GM12892 (cell line): ENCODE results near the gene GPR12. TPM values are rescaled to one million over a fixed set of nuclear protein-coding genes. Genes with fewer than 3 reads are reported as not detected.

ENCODE experiments used
- DNase-seq: peaks from one replicate; pipeline ENCODE4 v3.0.0; 2011; ENCODE audit not compliant: insufficient read length
- FAIRE-seq: peaks from 2 replicates; lab custom pipeline; 2011; peaks lifted over from hg19 to GRCh38; lab: Jason Lieb, UNC
- POLR2A ChIP-seq: IDR thresholded peaks from 2 replicates; pipeline ENCODE4 v1.6.1; 2011; ENCODE audit warnings: low read depth, low read length, control low read depth
- POLR2AphosphoS5 ChIP-seq: IDR thresholded peaks from 2 replicates; pipeline ENCODE4 v1.6.1; 2011; ENCODE audit warnings: low read depth, low read length, control low read depth
- TAF1 ChIP-seq: IDR thresholded peaks from 2 replicates; pipeline ENCODE4 v1.6.1; 2011; ENCODE audit warnings: low read depth, mild to moderate bottlenecking, control low read depth, low read length, borderline replicate concordance
- polyA plus RNA-seq: library from polyadenylated mRNA; unstranded; fragments of >200 nt; gene quantifications from one replicate; pipeline ENCODE4 v1.2.1, GENCODE V29; 2012; ENCODE audit warnings: missing spikeins, inconsistent platforms; ENCODE audit not compliant: missing spikeins

GPR12 gene, protein sequence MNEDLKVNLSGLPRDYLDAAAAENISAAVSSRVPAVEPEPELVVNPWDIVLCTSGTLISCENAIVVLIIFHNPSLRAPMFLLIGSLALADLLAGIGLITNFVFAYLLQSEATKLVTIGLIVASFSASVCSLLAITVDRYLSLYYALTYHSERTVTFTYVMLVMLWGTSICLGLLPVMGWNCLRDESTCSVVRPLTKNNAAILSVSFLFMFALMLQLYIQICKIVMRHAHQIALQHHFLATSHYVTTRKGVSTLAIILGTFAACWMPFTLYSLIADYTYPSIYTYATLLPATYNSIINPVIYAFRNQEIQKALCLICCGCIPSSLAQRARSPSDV
- polyA plus RNA-seq, result not detected

DNA sequence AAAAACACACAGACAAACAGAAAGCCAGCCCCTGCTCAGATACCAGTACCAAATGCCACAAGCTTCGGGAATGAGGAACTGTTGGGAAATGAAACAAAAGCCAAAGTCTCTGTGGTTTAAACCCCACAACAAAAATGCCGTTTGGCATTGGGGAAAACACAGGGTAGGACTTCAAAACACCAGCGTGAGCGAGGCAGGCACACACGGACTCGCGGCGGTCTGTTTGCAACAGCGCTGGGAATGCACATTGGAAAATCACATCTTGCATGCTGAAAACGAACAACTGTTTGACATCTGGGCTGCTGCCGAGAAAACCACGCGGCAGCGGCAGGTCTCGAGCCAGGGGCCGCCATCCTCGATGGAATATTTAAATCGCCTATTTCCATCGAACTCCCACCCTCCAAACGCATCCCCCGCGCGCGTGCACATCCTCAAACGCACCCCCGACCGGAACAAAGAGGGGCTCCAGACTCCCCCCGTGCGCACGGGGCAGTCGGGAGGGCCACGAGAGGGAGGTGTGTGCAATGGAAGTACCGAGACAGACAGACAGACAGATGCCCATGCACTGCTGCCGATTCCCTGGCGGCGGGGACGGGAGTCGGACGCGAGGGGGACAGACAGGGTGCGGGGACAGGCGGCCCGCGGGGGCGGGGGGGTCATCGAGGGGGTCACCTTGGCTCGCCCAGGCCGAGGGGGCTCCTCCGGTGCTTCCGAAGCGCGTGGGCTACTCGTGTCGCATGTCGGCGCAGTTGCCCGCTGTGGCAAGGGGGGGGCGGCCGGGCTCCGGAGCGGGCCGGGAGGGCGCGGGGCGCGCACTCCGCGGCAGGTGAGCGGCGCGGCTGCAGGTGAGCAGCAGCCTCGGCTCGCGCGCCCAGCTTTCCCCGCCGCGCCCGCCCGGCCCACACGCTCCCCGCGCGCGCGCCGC, at the start of gene GPR12:
TSS of gene GPR12 (minus strand) at position 880 of the 925 bp plus-strand sequence. CDS start 959 bp downstream, outside the sequence.
- no peak for DNase-seq
- TF ChIP-seq POLR2A (no peak), POLR2AphosphoS5 (no peak), TAF1 (no peak)
- FAIRE-seq, result no peak

DNA sequence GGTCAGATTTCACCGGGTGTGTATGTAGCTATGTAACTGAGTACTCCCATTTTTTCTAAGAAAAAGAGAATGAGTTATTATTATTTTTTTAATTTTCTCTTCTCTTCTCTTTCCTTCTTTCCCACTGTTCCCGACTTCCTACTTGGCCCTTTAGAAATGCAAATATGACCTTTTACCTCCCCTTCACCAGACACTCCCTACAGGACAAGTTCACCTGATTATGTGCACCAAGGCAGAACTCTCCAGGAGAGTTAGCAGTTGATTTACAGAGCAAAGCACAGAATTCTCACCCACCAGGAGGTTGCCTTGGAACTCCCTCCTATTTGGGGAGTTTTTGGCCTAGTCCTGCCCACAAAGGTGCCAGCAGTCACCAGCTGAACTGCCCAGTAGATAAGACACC, 49.5 kb upstream of the GPR12 start:
- TF ChIP-seq TAF1 (no peak), POLR2A (no peak), POLR2AphosphoS5 (no peak)
- DNase-seq (no peak), FAIRE-seq (no peak)

DNA sequence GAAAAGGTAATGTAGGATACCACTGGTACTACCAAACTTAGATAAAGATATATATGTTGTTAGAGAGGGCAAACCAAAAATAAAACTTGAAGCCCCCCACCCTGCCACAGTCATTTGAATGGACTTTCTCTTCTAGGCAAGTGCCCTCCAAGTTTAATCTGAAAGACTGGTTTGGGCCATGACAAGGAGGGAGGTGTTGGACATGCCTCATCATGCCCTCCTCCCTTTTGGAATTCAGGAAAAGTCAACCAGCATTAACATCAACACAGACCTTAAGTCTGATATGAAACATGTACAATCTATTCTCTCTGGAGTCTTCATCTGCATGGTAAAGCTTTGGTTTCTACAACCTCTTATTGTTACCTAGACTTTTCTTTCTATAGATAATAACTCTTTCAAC, 46.3 kb upstream of the GPR12 start:
- no peak for FAIRE-seq
- no peak for DNase-seq
- TF ChIP-seq TAF1, result no peak
- TF ChIP-seq POLR2A, result no peak
- TF ChIP-seq POLR2AphosphoS5, result no peak

DNA sequence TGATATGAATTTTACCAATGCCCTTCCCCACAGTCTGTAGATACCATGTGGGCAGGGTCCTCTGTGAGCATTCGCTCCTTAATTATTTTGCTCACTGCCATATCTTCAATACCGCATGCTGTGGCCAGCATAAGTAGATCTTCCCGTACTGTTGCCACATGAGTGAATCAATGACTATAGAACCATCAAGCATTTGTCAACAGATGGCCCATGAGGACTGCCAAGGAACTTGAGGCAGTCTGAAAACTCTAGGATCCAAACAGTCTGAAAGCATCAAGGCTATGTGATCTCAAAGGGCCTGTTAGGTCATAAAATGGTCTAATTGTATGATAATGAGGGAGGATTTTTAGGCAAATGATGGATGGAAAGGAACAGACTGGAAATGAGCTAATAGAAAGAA, 27.4 kb upstream of the GPR12 start:
- no peak for TF ChIP-seq POLR2A
- no peak for TF ChIP-seq TAF1
- no peak for TF ChIP-seq POLR2AphosphoS5
- DNase-seq (no peak), FAIRE-seq (no peak)

DNA sequence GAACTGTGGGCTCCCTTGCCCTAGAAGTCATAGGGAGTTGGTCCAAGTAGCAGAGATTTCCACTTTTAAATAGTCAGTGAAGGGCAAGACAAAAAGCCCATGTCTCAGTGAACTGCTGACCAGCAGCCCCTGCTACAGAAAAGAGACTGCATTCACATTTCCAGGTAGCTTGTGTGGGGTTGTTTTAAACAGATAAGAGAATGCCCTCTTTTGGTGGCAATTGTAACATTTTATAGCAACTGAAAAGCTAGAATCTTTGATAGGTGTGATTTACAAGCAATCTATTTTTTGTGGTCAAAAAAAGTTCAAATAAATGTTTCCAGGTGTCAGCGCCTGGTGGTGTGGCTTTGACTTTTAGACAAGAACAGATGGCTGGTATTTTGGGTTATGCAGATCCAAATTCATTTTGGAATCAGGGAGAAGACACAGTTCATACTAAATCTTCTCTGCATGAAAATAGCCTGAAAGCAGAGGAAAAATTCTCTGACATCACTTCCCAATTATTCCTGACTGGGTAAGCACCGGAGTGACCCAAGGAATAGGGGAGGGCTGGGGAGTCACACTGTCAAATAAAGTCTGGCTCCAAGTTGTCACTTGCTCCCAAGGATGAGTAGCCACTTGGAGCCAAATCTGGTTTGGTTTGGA, 26.2 kb upstream of the GPR12 start:
- TF ChIP-seq POLR2AphosphoS5 (no peak), POLR2A (no peak), TAF1 (no peak)
- FAIRE-seq (no peak), DNase-seq (no peak)

GRCh38 chr13:26785838-26786630, 25.4 kb upstream of the GPR12 start:
- DNase-seq (no peak), FAIRE-seq (no peak)
- TF ChIP-seq POLR2AphosphoS5 (no peak), TAF1 (no peak), POLR2A (no peak)

- no peak for FAIRE-seq
- TF ChIP-seq POLR2A (no peak), POLR2AphosphoS5 (no peak), TAF1 (no peak)
- no peak for DNase-seq
Observed at GRCh38 chr13:26784704-26785639, 24.4 kb upstream of the GPR12 start.

DNA sequence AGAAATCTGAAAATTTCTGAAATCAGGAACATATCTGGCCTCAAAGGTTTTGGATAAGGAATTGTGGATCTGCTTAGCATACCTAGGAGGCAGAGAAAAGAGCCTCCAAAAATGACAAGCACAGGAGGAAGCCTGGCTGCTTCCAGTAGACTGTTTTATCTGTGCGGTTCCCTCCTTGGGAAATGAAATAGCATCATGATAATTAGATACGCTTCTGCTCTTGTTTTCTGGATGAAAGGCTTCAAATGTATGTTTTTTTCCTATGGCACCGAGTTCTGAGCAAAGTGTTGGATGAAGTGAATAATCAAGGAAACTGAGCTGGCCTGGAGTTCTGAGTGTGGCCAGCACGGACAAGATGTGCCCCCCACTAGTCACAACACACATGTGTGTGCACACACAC, 19.8 kb upstream of the GPR12 start:
- DNase-seq, result no peak

GRCh38 chr13:26779321-26779720, 18.7 kb upstream of the GPR12 start:
- no peak for DNase-seq
- TF ChIP-seq TAF1 (no peak), POLR2A (no peak), POLR2AphosphoS5 (no peak)
- no peak for FAIRE-seq

More for the DNA sequence above, 19.8 kb upstream of the GPR12 start:
- TF ChIP-seq TAF1 (no peak), POLR2AphosphoS5 (no peak), POLR2A (no peak)
- FAIRE-seq, result no peak

GRCh38 chr13:26772531-26772930, 11.9 kb upstream of the GPR12 start:
- TF ChIP-seq POLR2A (no peak), POLR2AphosphoS5 (no peak), TAF1 (no peak)
- DNase-seq, result no peak
- no peak for FAIRE-seq

- DNase-seq (no peak), FAIRE-seq (no peak)
- TF ChIP-seq TAF1, result no peak
Observed at GRCh38 chr13:26771796-26772195, 11.2 kb upstream of the GPR12 start.
